ENCODE measurements around the gene PXDC1.

Gene PXDC1

DNA sequence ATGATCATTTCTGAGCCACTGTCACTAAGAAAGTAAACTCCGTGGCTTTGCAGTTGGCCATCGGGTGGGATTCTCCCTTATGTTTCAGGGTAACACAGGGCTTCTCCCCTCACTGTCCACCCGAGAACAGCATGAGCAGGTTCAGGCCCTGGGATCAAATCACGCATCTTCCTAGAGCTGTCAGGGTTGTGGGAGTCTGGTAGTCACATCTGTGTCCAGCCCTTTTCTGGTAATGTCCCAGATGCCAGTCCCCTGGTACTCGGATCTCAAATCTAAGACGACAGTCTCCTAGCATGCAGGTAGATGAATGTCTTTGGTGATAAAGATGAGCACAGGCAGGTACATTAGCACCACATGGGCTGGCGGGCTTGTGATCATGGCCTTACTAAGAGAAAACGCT lies 4.8 kb downstream of the PXDC1 start:
- 91 to 94% methylated on average over 8 of the region's 8 CpGs for WGBS, 2 experiments
- H3K27ac ChIP-seq (ENCODE audit: insufficient read depth, low read depth, low read length, poor library complexity, severe bottlenecking), result no peak overlapping the region
- no peaks in the 10 kb centered on the region for H3K9me3 ChIP-seq (ENCODE audit: control insufficient read depth, low read length)
- H3K4me3 ChIP-seq (ENCODE audit: insufficient read depth, low read depth, low read length), result no peak overlapping the region
- peaks cover 10% of the 10 kb centered on the region for H3K4me1 ChIP-seq (ENCODE audit: control insufficient read depth, insufficient read depth, low read length)
- H3K36me3 ChIP-seq (ENCODE audit: control insufficient read depth, insufficient read depth, low read length), result no peaks in the 10 kb centered on the region
- peaks cover 37% of the 10 kb centered on the region for H3K27me3 ChIP-seq (ENCODE audit: control insufficient read depth, insufficient read depth, low read length, poor library complexity, severe bottlenecking)

DNA sequence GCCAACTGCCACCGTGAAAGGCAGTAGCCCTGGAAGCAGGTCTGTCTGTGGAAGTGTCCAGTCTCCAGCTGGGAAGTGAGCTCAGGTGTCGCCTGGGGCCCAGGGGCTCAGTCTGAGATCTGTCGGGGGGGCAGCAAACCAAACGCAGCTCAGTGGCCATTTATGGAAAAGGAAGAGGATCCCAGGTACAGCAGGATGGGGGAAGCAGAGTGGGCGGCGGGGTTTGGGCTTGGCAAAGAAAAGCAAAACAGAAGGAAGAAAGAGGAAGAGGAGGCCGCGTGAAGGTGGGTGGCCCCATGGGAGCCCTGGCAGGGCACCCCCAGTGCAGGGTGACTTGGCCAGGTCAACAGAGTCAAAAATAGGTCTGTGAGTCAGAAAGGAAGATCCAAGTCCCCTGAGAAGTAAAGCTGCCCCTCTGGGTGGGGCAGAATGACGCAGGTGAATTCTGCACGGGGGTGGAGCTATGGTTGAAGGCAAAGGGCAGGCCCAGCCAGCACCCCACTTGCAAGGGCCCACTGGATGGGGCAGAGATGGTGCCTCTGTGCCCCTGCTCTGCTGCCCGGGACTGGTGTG lies 5.3 kb downstream of the PXDC1 start:
- no peak overlapping the region for H3K27ac ChIP-seq (ENCODE audit: insufficient read depth, low read depth, low read length, poor library complexity, severe bottlenecking)
- H3K36me3 ChIP-seq (ENCODE audit: control insufficient read depth, insufficient read depth, low read length), result no peaks in the 10 kb centered on the region
- H3K4me3 ChIP-seq (ENCODE audit: insufficient read depth, low read depth, low read length), result no peak overlapping the region
- 90 to 91% methylated on average over 11 of the region's 11 CpGs for WGBS, 2 experiments
- no peaks in the 10 kb centered on the region for H3K9me3 ChIP-seq (ENCODE audit: control insufficient read depth, low read length)
- H3K27me3 ChIP-seq (ENCODE audit: control insufficient read depth, insufficient read depth, low read length, poor library complexity, severe bottlenecking), result peaks cover 35% of the 10 kb centered on the region
- H3K4me1 ChIP-seq (ENCODE audit: control insufficient read depth, insufficient read depth, low read length), result peaks cover 10% of the 10 kb centered on the region

DNA sequence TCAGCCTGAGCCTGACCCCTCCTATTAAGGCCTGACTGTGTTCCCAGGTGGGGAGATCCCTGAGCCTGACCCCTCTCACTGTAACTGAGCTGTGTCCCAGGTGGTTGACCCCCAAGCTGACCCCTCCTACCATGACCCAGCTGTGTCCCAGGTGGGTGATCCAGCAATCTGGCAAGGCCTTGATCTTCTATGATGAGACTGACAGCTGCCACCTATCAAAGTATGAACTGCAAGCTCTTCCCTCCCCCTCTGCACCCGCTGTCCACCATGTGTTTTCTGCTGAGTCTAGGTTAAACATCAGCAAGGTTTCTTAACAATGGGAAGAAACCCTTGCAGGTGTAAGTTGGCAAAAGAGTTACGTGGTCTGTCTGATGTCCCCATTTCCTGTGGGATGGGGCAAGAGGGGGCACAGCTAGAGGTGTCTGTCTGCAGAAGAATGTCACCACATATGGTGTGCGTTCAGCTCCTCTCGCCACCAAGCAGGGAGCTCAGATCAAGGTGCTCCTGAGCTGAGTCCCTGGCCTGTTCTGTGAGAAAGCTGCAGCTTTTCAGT lies 5.9 kb downstream of the PXDC1 start:
- WGBS, 2 experiments, result 96 to 98% methylated on average over 4 of the region's 4 CpGs

DNA sequence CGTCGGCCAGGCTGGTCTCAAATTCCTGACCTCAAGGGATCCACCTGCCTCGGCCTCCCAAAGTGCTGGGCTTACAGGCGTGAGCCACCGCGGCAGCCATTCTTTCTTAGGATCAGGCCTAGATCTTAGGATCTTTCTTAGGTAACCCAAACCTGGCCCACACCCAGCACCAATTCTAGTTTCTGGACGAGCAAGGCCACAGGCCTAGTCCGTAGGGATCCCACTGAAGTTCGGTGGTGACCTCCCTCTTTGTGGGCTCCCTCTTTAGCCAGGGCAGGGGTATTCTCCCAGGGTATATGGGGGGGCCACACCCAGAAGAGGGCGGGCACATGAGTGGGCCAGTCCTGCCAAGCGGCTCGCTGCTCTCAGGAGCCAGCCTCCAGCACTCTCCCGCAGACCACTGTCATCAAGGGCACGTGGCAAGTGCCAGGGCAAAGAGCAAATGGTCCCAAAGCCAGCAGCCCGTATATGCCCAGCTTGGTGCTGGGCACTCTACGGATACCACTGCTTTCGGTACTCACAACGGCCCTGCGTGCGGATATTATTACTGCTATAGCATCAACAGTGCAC lies 6.5 kb downstream of the PXDC1 start:
- no peak overlapping the region for H3K27ac ChIP-seq (ENCODE audit: insufficient read depth, low read depth, low read length, poor library complexity, severe bottlenecking)
- H3K4me3 ChIP-seq (ENCODE audit: insufficient read depth, low read depth, low read length), result no peak overlapping the region
- 91 to 93% methylated on average over 20 of the region's 20 CpGs for WGBS, 2 experiments
- H3K9me3 ChIP-seq (ENCODE audit: control insufficient read depth, low read length), result no peaks in the 10 kb centered on the region
- peaks cover 23% of the 10 kb centered on the region for H3K27me3 ChIP-seq (ENCODE audit: control insufficient read depth, insufficient read depth, low read length, poor library complexity, severe bottlenecking)
- H3K4me1 ChIP-seq (ENCODE audit: control insufficient read depth, insufficient read depth, low read length), result peaks cover 9% of the 10 kb centered on the region
- H3K36me3 ChIP-seq (ENCODE audit: control insufficient read depth, insufficient read depth, low read length), result no peaks in the 10 kb centered on the region

More for the DNA sequence above, 5.9 kb downstream of the PXDC1 start:
- Histone ChIP-seq H3K27ac (ENCODE audit: insufficient read depth, low read depth, low read length, poor library complexity, severe bottlenecking) (no peak overlapping the region), H3K9me3 (ENCODE audit: control insufficient read depth, low read length) (no peaks in the 10 kb centered on the region), H3K4me1 (ENCODE audit: control insufficient read depth, insufficient read depth, low read length) (peaks cover 10% of the 10 kb centered on the region), H3K27me3 (ENCODE audit: control insufficient read depth, insufficient read depth, low read length, poor library complexity, severe bottlenecking) (peaks cover 29% of the 10 kb centered on the region), H3K4me3 (ENCODE audit: insufficient read depth, low read depth, low read length) (no peak overlapping the region), H3K36me3 (ENCODE audit: control insufficient read depth, insufficient read depth, low read length) (no peaks in the 10 kb centered on the region)

DNA sequence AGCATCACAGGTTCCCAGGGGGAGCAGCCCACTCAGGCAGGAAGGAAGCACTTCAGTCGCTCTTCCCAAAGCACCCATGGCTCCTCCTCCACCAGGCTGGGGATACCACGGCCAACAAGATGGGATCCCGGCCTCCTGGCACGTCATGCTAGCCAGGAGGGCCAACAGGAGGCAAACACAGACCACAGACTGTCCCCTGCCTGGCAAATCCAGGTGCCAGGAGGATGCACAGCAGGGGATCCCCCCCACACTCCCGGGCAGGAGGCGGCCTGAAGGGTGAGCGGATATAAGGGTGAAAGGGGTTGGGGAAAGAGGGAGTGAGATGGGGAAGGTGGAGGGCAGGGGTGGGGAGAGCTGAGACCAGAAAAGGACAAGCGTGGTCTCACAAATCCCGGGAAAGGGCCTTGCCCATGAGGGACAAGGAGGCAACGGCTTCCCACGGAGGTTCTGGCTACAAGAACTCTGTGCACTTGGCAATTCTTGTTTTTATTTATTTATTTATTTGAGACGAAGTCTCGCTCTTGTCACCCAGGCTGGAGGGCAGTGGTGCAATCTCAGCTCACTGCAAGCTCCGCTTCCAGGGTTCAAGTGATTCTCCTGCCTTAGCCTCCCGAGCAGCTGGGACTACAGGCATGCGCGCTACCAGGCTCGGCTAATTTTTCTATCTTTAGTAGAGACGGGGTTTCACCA lies 7.2 kb downstream of the PXDC1 start:
- WGBS, 2 experiments, result 83 to 84% methylated on average over 19 of the region's 19 CpGs
- H3K4me3 ChIP-seq (ENCODE audit: insufficient read depth, low read depth, low read length), result no peak overlapping the region
- peaks cover 16% of the 10 kb centered on the region for H3K27me3 ChIP-seq (ENCODE audit: control insufficient read depth, insufficient read depth, low read length, poor library complexity, severe bottlenecking)
- no peaks in the 10 kb centered on the region for H3K36me3 ChIP-seq (ENCODE audit: control insufficient read depth, insufficient read depth, low read length)
- no peaks in the 10 kb centered on the region for H3K9me3 ChIP-seq (ENCODE audit: control insufficient read depth, low read length)
- H3K4me1 ChIP-seq (ENCODE audit: control insufficient read depth, insufficient read depth, low read length), result peaks cover 3% of the 10 kb centered on the region
- H3K27ac ChIP-seq (ENCODE audit: insufficient read depth, low read depth, low read length, poor library complexity, severe bottlenecking), result no peak overlapping the region

DNA sequence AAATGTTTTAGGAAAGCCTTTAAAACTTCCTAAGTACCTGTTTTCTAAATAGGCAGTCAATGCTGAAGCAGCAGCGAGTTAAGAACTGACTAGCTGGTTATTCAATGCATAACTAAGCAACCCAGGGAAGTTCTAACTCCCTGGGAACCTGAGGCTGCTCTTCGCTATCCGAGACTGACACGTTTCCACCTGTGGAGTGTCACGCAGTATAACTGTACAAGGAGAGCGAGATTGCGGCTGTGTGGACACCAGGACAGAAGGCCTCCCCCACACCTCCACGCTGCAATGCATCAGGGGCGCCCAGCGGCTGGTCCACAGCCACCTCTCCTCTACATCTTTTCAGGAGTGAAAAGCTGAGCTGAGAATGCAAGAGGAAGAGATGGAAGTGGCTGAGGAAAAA lies 8.0 kb downstream of the PXDC1 start:
- H3K27me3 ChIP-seq (ENCODE audit: control insufficient read depth, insufficient read depth, low read length, poor library complexity, severe bottlenecking), result peaks cover 10% of the 10 kb centered on the region
- H3K4me3 ChIP-seq (ENCODE audit: insufficient read depth, low read depth, low read length), result no peak overlapping the region
- peaks cover 3% of the 10 kb centered on the region for H3K4me1 ChIP-seq (ENCODE audit: control insufficient read depth, insufficient read depth, low read length)
- 94 to 95% methylated on average over 10 of the region's 10 CpGs for WGBS, 2 experiments
- no peaks in the 10 kb centered on the region for H3K36me3 ChIP-seq (ENCODE audit: control insufficient read depth, insufficient read depth, low read length)
- H3K27ac ChIP-seq (ENCODE audit: insufficient read depth, low read depth, low read length, poor library complexity, severe bottlenecking), result no peak overlapping the region
- H3K9me3 ChIP-seq (ENCODE audit: control insufficient read depth, low read length), result no peaks in the 10 kb centered on the region

DNA sequence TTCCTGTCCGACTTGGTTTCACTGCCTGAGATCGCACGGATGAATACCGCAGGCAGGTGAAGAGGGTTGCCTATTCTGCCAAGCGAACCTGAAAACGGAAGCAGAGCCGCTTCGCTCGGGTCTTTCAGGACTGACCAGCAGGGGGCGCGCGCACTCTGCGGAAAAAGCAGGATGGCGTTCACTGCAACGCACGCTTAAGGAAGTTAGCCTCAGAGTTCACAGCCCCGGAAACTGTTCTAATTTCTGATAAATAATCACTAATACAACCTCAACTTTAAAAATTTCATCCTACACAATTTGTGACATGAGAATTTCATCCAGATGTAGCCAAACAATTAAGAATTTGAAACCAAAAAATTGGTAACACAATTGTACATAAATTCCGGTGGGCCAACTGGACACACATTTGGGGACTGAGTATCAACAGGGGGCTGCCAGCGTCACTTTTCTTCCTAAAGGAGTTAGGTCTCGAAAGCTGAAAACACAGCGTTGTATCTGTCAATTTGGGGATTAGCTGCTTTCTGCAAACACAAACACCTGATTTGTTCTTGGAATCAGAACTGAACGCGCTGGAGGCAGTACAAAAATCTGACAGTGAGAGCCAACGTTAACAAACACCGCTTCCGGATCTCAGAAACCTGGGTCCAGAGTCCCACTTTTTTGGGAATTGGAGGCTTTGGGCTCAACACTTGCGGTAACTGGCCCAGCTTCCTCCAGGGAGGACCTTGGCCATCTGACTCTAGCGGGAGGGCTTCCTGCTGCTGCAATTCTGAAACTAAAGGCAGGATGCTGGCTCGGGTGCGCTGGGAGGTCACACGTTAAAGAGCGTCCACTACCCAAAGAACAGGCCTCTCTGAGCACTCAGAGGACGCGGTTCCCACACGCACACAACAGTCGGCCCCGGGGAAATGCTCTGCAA lies 8.8 kb downstream of the PXDC1 start:
- Histone ChIP-seq H3K27ac (ENCODE audit: insufficient read depth, low read depth, low read length, poor library complexity, severe bottlenecking) (no peak overlapping the region), H3K36me3 (ENCODE audit: control insufficient read depth, insufficient read depth, low read length) (no peaks in the 10 kb centered on the region)

DNA sequence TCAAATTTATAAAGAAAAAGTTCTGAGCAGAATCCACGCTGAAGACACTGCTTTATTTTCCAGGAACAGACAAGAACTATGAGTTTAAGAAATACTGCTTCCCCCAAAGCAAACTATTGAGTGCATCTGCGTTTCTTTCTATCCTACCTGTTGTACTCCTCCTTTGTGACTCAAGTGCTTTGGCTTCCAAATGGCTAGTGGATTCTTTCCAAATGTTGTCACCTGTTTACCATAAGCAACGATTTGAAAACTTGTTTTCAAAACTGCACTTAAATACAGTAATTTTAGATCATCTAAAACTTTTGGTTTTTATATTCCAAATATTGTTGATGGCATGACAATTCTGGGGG lies 9.5 kb downstream of the PXDC1 start:
- WGBS, 2 experiments, result 53 to 57% methylated on average over 3 of the region's 3 CpGs
- H3K27me3 ChIP-seq (ENCODE audit: control insufficient read depth, insufficient read depth, low read length, poor library complexity, severe bottlenecking), result peaks cover 10% of the 10 kb centered on the region
- no peaks in the 10 kb centered on the region for H3K36me3 ChIP-seq (ENCODE audit: control insufficient read depth, insufficient read depth, low read length)
- H3K4me3 ChIP-seq (ENCODE audit: insufficient read depth, low read depth, low read length), result no peak overlapping the region
- no peaks in the 10 kb centered on the region for H3K9me3 ChIP-seq (ENCODE audit: control insufficient read depth, low read length)
- H3K27ac ChIP-seq (ENCODE audit: insufficient read depth, low read depth, low read length, poor library complexity, severe bottlenecking), result no peak overlapping the region
- peaks cover 3% of the 10 kb centered on the region for H3K4me1 ChIP-seq (ENCODE audit: control insufficient read depth, insufficient read depth, low read length)

More for the DNA sequence above, 8.8 kb downstream of the PXDC1 start:
- Histone ChIP-seq H3K9me3 (ENCODE audit: control insufficient read depth, low read length) (no peaks in the 10 kb centered on the region), H3K4me1 (ENCODE audit: control insufficient read depth, insufficient read depth, low read length) (peaks cover 3% of the 10 kb centered on the region), H3K4me3 (ENCODE audit: insufficient read depth, low read depth, low read length) (no peak overlapping the region), H3K27me3 (ENCODE audit: control insufficient read depth, insufficient read depth, low read length, poor library complexity, severe bottlenecking) (peaks cover 10% of the 10 kb centered on the region)
- WGBS, 2 experiments, result 45 to 47% methylated on average over 37 of the region's 37 CpGs

DNA sequence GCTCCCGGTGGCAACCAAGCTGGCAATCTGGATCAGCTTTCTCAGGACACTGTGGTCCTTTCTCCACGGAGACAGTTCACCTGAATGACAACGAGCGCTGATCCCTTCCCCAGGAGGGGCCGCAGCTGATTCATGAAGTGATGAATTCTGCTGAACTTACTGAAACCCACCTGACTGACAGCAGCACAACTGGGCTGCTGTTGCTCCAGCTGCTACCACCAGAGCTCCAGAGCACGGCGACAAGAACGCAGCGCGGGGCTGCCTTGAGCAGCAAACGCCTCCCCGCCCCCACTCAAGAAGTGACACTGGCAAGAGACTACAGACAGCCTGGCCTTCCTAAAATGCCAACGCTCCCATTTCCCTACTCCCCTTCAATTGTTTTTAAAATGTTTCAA lies 10.0 kb downstream of the PXDC1 start:
- WGBS, 2 experiments, result 74 to 79% methylated on average over 13 of the region's 13 CpGs
- H3K36me3 ChIP-seq (ENCODE audit: control insufficient read depth, insufficient read depth, low read length), result no peaks in the 10 kb centered on the region
- H3K9me3 ChIP-seq (ENCODE audit: control insufficient read depth, low read length), result no peaks in the 10 kb centered on the region
- peaks cover 10% of the 10 kb centered on the region for H3K27me3 ChIP-seq (ENCODE audit: control insufficient read depth, insufficient read depth, low read length, poor library complexity, severe bottlenecking)
- H3K4me3 ChIP-seq (ENCODE audit: insufficient read depth, low read depth, low read length), result no peak overlapping the region
- no peak overlapping the region for H3K27ac ChIP-seq (ENCODE audit: insufficient read depth, low read depth, low read length, poor library complexity, severe bottlenecking)
- H3K4me1 ChIP-seq (ENCODE audit: control insufficient read depth, insufficient read depth, low read length), result peaks cover 3% of the 10 kb centered on the region

All from ectodermal cell (in vitro differentiated cells).